Measurements from ENCODE around the gene CEMIP. TPM values are rescaled to one million over a fixed set of nuclear protein-coding genes. Genes with fewer than 3 reads are reported as not detected.

Gene CEMIP
- total RNA-seq, 4 donors from 2014 or later = 5.4 to 9.2 (median 8.7) TPM

DNA sequence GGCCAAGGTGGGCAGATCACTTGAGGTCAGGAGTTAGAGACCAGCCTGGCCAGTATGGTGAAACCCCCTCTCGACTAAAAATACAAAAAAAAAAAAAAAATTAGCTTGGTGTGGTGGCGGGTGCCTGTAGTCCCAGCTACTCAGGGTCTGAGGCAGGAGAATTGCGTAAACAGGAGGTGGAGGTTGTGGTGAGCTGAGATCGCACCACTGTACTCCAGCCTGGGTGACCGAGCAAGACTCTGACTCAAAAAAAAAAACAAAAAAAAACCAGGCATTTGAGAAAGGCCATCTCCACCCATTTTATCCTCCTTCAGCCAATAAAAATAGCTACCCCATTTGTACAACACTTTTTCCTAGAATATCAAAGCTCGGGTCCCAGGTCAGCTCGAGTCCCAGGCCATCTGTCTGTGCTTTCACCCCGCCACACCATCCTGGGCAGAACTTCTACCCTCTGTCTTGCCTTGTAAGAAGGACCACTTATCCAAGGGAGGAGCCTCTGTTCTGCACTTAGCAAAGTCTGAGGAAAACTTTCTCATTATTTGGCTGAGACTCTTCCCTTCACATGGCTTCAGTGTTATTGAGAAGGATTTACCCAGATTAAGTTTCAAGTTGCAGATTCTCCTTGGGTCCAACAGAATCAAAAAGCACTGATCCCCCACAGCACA, 111.3 kb downstream of the CEMIP start:
- Histone ChIP-seq H3K4me1 (peaks cover 4% of the 10 kb centered on the region), H3K4me3 (no peak overlapping the region), H3K27me3 (no peaks in the 10 kb centered on the region), H3K36me3 (no peaks in the 10 kb centered on the region), H3K9me3 (no peaks in the 10 kb centered on the region), H3K27ac (no peak overlapping the region)
- DNase-seq (ENCODE audit: low spot score in 2 of 2) = no peak
- TF ChIP-seq POLR2AphosphoS5 (IDR thresholded peaks at IDR 0.05) (no peak), EP300 (IDR thresholded peaks at IDR 0.05) (no peak), POLR2A (IDR thresholded peaks at IDR 0.05) (no peak)
- TF ChIP-seq, protein P1, sequence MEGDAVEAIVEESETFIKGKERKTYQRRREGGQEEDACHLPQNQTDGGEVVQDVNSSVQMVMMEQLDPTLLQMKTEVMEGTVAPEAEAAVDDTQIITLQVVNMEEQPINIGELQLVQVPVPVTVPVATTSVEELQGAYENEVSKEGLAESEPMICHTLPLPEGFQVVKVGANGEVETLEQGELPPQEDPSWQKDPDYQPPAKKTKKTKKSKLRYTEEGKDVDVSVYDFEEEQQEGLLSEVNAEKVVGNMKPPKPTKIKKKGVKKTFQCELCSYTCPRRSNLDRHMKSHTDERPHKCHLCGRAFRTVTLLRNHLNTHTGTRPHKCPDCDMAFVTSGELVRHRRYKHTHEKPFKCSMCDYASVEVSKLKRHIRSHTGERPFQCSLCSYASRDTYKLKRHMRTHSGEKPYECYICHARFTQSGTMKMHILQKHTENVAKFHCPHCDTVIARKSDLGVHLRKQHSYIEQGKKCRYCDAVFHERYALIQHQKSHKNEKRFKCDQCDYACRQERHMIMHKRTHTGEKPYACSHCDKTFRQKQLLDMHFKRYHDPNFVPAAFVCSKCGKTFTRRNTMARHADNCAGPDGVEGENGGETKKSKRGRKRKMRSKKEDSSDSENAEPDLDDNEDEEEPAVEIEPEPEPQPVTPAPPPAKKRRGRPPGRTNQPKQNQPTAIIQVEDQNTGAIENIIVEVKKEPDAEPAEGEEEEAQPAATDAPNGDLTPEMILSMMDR (IDR thresholded peaks at IDR 0.05) = no peak
- 86% methylated on average over 8 of the region's 8 CpGs for WGBS

- Histone ChIP-seq H3K4me1 (peaks cover 4% of the 10 kb centered on the region), H3K27ac (no peak overlapping the region), H3K9me3 (no peaks in the 10 kb centered on the region), H3K36me3 (no peaks in the 10 kb centered on the region), H3K27me3 (no peaks in the 10 kb centered on the region), H3K4me3 (no peak overlapping the region)
- TF ChIP-seq EP300 (IDR thresholded peaks at IDR 0.05) = no peak
- TF ChIP-seq, protein P1 (IDR thresholded peaks at IDR 0.05) = no peak
- TF ChIP-seq POLR2AphosphoS5 (IDR thresholded peaks at IDR 0.05) = no peak
- no peak for TF ChIP-seq POLR2A (IDR thresholded peaks at IDR 0.05)
- no peak for DNase-seq (ENCODE audit: low spot score in 2 of 2)
These were observed 111.8 kb downstream of the CEMIP start for GRCh38 chr15:80891006-80891405.

GRCh38 chr15:80892414-80892813, 113.2 kb downstream of the CEMIP start:
- TF ChIP-seq, protein P1 (IDR thresholded peaks at IDR 0.05) = no peak
- Histone ChIP-seq H3K27me3 (no peaks in the 10 kb centered on the region), H3K27ac (no peak overlapping the region), H3K9me3 (no peaks in the 10 kb centered on the region), H3K4me1 (peaks cover 4% of the 10 kb centered on the region), H3K36me3 (no peaks in the 10 kb centered on the region), H3K4me3 (no peak overlapping the region)
- WGBS = 84% methylated on average over 5 of the region's 5 CpGs
- DNase-seq (ENCODE audit: low spot score in 2 of 2) = no peak

DNA sequence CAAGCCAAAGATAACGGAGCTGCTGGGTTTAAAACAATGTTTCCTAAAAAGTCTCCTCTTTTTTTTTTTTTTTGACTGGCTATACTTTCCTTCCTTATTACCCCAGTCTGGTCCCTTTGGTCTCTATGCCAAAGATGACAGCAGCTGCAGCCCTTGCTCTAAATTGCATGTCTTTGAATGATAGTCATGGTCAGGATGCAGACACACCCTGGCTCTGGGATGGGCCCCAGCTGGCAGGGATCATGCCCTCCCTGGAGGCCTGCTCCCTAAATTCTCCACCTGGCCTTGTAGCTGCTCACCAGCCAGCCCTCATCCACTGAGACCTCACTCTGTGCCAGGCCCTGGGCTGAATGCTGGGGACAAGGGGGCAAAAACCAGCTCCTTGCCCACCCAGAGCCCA, 114.6 kb downstream of the CEMIP start:
- H3K4me3 ChIP-seq = no peak overlapping the region
- no peaks in the 10 kb centered on the region for H3K36me3 ChIP-seq
- H3K27ac ChIP-seq = no peak overlapping the region
- H3K27me3 ChIP-seq = no peaks in the 10 kb centered on the region
- TF ChIP-seq, protein P1 (IDR thresholded peaks at IDR 0.05) = no peak
- peaks cover 4% of the 10 kb centered on the region for H3K4me1 ChIP-seq
- H3K9me3 ChIP-seq = no peaks in the 10 kb centered on the region
- 19% methylated on average over 1 of the region's 1 CpG for WGBS
- no peak for DNase-seq (ENCODE audit: low spot score in 2 of 2)

GRCh38 chr15:80895091-80895490, 115.9 kb downstream of the CEMIP start:
- peaks cover 4% of the 10 kb centered on the region for H3K4me1 ChIP-seq
- H3K27ac ChIP-seq = no peak overlapping the region
- no peak for DNase-seq (ENCODE audit: low spot score in 2 of 2)
- H3K9me3 ChIP-seq = no peaks in the 10 kb centered on the region
- no peaks in the 10 kb centered on the region for H3K36me3 ChIP-seq
- no peak overlapping the region for H3K4me3 ChIP-seq
- H3K27me3 ChIP-seq = no peaks in the 10 kb centered on the region
- TF ChIP-seq EP300 (IDR thresholded peaks at IDR 0.05) (no peak), POLR2A (IDR thresholded peaks at IDR 0.05) (no peak), POLR2AphosphoS5 (IDR thresholded peaks at IDR 0.05) (no peak)
- TF ChIP-seq, protein P1 (IDR thresholded peaks at IDR 0.05) = no peak
- 65% methylated on average over 7 of the region's 7 CpGs for WGBS
